Fibroblast of skin of scalp (primary cell): Measurements from ENCODE around the gene RAP1GAP.

Experiments
- DNase-seq: peaks from one replicate; pipeline ENCODE4 v3.0.0-alpha.2; 2013

Gene RAP1GAP

GRCh38 chr1:21624571-21625389 is 44.4 kb downstream of the RAP1GAP start:
- DNase-seq, result peak; percentile 52

- no peak for DNase-seq
Observed at GRCh38 chr1:21623410-21623961, 45.7 kb downstream of the RAP1GAP start.

GRCh38 chr1:21622466-21623315 is 46.5 kb downstream of the RAP1GAP start:
- DNase-seq, result no peak

GRCh38 chr1:21621761-21622436 is 47.3 kb downstream of the RAP1GAP start:
- DNase-seq, result no peak

GRCh38 chr1:21621051-21621450 is 48.1 kb downstream of the RAP1GAP start:
- DNase-seq, result no peak

- no peak for DNase-seq
Observed at GRCh38 chr1:21620496-21620895, 48.7 kb downstream of the RAP1GAP start.

GRCh38 chr1:21620011-21620410 is 49.1 kb downstream of the RAP1GAP start:
- no peak for DNase-seq

GRCh38 chr1:21619375-21619947 is 49.7 kb downstream of the RAP1GAP start:
- DNase-seq, result no peak

- no peak for DNase-seq
Observed at GRCh38 chr1:21618561-21619374, 50.4 kb downstream of the RAP1GAP start.

GRCh38 chr1:21618059-21618458 is 51.1 kb downstream of the RAP1GAP start:
- DNase-seq, result no peak

- DNase-seq, result no peak
Observed at GRCh38 chr1:21617126-21617738, 51.9 kb downstream of the RAP1GAP start.

- DNase-seq, result no peak
Observed at GRCh38 chr1:21616372-21616771, 52.8 kb downstream of the RAP1GAP start.

- DNase-seq, result no peak
Observed at GRCh38 chr1:21614419-21615115, 54.6 kb downstream of the RAP1GAP start.

- DNase-seq, result no peak
Observed at GRCh38 chr1:21613072-21613867, 55.9 kb downstream of the RAP1GAP start.

GRCh38 chr1:21612057-21612456 is 57.1 kb downstream of the RAP1GAP start:
- DNase-seq, result no peak

GRCh38 chr1:21610989-21611785 is 58.0 kb downstream of the RAP1GAP start:
- no peak for DNase-seq

GRCh38 chr1:21610027-21610426 is 59.1 kb downstream of the RAP1GAP start:
- DNase-seq, result no peak

GRCh38 chr1:21608798-21609197 is 60.4 kb downstream of the RAP1GAP start:
- no peak for DNase-seq
